NCI-H1092 (cell line): ENCODE measurements around the gene GRM5.
"Not testable (repeated sequence)": the region's sequence is repeated elsewhere in the genome, so short reads cannot be mapped to it uniquely, and the experiment has no call there.

Experiments used
- DNase-seq: peaks from one replicate; lab custom pipeline; 2025; lab: John Stamatoyannopoulos, UW

GRM5 gene

DNA sequence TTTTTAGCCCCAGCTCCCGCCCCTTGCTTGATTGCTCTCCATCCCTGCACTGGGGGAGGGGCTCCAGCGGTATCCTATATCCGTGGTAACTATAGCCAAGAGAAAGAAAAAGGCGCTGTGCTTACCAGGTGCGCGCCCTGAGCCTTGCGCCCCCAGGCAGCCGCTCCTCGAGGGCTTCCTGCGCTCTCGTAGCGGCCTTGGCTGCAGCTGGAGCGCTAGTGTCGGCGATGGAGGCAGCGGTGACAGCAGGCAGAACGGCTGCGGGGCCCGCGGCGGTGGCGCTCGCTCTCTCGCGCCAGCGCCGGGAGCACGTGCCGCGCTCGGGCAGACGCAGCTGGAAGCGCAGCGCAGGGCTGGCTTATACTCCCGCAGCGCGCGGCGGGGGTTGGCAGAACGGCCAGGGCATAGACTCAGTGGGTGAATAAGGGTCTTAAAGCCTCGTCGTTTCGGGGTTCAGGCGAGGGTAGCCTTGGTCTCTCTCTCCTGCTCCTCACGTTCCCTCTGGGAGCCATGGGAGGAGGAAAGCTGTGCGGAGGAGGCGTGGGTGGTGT lies at the start of gene GRM5:
TSS of gene GRM5 (minus strand) at position 332 of the 551 bp plus-strand sequence. CDS start 18,110 bp downstream, outside the sequence.
- not testable (repeated sequence) for DNase-seq

DNA sequence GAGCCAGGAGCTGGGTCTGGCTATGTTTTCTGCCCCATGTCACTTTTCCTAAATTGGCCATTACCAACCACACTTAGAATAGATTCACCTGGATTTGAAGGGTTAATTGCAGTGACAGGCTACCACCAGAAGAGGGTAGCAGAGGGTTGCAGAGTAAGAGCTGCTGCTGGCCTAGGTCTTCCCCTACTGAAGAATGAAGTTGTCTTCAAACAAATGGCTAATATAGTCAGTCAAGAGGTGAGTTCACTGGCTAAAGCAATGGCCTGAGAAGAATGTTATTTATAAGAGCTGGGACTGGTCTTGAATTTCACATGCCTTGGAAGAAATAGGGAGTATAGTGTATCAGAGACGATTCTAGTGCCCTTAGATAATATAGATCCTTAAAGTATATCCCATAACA lies 32.2 kb upstream of the GRM5 start:
- not testable (repeated sequence) for DNase-seq

DNA sequence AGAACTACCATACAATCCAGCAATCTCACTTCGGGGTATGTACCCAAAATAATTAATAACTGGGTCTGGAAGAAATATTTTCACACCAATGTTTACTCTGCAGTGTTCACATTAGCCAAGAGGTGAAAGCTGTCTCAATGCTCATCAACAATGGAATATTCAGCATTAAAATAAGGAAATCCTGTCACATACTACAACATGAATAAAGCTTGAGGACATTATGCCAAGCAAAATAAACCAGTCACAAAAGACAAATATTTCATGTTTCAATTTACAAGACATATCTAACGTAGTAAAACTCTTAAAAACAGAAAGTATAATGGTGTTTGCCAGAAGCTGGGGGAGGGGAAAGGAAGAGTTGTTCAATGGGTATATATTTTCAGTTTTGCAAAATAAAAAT lies 28.0 kb upstream of the GRM5 start:
- not testable (repeated sequence) for DNase-seq

DNA sequence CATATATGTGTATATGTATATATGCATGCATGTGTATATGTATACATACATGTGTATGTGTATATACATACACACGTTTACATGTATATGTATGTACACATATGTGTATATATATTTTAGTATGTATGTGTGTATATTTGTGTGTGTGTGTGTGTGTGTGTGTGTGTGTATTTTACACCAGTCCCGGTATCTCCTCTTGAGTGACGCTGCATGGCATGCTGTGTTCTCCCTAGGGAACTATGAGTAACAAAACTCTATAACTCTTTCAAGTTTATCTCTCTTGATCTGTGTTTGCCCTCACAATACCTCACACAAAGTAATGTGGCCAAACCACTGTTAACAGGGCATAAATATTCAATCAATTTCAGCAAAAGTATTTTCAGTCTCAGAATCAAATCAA lies 19.2 kb upstream of the GRM5 start:
- DNase-seq, result not testable (repeated sequence)

DNA sequence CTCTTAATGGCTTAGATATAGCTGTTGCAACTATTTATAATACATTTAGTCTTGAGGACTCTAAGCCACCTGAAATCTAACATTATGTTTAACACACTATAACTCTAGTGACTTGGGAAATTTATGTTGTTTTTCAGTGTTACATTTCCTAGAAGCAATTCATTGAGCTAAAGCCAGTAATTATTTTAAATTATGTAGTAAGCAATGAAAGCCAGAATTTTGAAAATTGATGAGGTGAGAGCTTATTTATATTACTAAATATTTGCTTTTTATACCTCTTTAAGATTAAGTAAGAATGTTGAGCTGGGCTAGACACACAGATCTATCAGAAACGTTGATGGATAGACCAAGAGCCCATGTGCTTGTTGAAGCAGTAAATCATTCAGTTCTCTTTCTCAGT lies 5.1 kb upstream of the GRM5 start:
- DNase-seq, result not testable (repeated sequence)

DNA sequence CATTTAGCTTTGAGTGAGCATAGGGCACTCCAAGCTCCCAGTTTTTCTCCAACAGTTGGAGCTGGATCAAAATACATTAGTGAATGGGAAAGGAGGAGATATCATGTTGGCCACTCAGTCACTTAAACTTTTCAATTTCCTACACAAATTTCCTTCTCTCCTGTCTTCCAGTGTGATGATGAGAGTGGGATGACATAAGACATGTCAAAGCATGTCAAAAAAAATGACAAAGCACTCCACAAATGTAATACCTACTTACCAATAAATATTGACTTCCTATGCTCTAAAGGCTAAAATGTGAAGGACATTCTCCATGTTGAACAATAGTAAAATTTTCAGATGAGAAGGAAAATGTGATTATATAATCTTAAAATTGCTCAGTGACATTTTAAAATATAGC lies 1.5 kb upstream of the GRM5 start:
- no peak for DNase-seq

DNA sequence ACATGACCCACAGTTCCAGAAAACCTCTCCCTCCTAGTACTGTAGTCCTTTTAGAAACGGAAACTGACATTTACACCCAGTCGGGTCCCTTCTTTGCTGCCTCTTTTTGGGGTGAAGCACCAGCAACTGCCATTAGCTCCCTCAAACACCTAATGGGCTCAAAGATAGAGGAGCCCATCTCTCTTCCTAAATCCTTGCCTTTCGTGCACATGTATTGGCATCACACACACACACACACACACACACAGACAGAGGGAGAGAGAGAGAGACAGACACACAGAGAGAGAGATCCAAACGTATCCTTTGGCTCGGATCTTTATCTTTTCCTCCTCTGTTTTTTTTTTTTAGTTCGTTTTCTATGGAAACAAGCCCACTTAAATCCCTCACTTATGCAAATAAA lies 716 bp downstream of the GRM5 start:
- DNase-seq, result no peak

DNA sequence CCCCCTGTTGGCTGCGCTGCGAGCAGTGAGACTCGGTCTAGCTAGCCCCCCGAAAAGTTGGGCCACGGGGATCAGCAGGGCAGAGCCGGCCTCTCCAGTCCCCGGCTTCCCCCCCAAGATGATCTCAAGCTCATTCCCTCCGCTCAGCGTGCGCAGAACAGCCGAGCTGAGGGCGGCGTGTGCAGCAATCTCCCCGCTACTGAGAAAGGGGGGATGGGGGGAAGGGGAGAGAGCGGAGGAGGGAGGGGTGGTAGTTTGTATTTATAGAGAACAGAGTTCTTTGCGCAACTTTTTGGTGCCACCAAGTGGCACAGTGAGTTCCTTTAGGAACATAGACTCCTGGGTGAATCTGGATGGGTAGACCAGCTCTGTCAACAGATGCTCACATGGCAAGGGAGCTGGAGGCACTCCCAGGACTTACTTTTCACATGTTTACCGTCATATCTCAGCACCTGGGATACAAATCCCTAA lies 2.3 kb downstream of the GRM5 start:
- DNase-seq, result not testable (repeated sequence)

DNA sequence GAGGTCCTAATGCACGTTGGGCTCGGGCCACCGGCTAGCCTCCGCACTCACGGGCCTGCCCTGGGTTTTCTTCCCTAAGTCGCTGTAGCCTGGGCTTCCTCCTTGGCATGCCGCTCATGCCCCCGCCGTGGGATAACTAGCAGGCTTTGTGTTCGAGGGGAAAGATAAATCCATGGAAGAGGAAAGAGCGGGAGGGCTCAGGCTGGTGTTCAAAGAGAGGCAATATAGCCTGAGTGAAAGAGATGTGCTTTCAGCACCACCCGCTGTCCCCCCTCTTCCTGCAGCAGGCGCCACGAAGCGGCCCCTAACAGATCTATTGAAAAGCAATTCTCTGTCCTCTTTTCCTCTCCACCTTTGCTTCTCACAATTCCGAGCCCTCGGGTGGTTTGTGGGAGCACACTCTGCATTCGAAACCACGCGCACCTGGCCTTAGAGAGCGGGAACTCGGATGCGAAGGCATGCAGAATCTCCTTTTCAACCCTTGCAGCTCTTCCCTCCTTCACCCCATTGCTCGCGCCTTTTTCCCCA lies 2.9 kb downstream of the GRM5 start:
- DNase-seq, result not testable (repeated sequence)

DNA sequence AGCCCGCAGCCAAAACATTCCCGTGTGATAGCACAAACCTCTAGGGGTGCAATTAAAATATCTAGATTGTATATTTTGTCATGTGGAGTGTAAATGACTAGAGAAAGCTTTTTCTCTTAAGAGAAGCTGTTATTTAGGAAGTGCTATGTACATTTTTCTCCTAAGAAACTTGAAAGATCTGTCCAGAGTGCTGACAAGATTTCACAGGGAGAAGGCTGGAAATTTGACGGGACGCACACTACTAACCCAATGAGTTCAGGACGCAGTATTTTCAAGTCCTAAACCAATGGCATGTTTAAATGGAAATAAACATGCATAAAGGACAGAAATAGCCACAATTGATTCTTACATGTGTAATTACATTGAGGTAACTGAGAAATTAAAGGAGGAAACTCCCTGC lies 3.9 kb downstream of the GRM5 start:
- DNase-seq, result not testable (repeated sequence)

DNA sequence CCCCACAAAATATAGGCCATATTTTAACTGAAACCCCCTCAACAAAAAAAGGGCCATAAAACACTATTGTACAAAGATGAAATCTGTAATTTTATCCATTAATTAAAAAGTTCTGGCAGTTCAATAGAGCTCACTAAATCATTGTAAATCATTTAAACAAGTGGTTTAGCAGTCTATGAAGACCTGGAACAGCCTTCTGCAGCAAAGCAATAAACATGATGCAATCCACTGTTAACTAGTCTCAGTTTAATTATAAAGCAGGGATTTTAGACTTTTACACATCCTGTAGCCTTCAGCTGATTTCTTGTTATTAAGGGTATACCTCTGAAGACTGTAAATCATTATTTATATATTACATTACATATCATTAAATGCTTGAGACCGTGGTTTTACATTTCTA lies 8.4 kb downstream of the GRM5 start:
- not testable (repeated sequence) for DNase-seq

DNA sequence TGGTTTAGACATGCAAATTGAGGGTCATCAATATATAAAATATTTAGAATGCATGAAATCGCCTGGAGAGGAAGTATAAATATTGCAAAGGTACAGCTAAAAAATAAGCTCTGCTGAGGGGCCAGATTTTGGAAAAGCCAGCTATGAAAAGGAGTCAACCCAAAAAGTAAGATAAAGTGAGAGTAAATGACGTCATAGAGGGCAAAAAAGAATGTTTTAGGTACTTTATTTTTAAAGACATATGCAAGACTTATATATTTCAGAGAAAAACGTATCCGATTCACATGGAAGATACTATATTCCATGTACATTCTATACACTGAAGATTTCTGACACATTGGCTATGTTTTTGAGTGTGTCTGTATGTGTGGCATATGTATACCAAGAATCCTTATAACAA lies 13.6 kb downstream of the GRM5 start:
- DNase-seq, result no peak

DNA sequence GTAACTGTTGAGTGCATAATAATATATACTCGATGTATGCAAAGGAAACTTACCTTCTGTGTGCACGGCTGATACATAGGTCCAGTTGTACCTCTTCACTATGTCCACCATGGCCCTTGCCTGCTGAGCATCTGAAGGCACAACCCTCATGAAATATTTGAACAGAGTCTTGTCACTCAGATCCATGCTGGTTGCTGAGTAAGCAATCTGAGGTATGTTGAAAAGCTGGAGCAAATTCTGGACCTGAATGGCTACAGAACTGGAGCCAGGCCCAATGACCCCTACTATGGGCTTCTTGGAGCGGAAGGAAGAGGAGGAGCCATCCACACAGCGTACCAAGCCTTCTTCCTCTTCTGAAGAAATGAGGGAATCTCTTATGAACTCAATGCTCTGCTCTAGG lies 18.6 kb downstream of the GRM5 start:
- DNase-seq, result not testable (repeated sequence)

DNA sequence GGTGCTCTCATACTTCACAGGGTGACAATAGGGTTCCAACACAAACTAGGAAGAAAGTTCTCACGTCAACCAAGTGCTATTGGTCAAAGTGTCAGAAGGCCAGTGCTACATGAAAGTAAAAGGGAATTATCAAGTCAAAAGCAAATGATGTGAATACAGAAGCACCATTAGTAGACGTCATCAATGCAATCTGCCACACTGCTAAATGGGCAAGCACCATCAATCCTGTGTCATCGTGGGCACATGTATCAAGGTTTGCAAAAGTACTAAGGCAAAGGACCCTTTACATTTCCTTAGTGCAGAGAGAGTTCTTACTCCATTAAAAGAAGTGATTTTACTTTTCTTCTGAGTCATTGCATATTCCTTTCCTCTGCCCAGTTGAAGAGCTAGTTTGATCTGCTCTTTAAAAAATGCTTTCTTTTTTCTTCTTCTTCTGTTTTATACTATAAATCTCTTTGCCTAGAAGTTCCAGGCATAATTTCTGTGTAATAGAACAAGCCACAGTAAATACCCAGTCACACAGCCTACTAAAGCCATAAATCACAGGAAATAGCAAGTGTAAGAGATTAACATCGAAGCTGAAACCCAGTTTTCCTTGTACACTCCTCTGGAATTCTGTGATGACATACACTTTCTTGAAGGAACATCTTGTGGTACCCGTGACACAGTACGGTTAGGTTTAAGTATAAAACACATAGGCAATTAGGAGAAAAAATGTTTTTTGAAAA lies 21.8 kb downstream of the GRM5 start:
- not testable (repeated sequence) for DNase-seq

DNA sequence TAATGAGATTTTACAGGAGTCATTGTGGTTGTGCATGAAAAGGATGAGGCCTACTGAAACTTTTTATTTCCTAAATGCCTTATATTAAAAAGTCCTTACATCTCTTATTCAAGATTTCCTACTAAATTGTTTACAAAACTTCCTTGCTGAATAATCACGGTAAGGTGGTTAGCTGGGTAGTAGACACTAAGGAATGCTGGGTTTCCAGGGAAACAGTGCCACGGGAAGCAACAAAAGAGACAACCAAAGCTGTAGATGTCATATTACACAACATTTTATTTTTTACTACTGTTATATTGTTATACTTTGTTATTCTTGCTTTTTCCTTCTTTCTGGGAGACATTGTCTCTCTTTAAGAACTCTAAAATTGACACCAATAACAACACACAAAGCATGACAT lies 36.1 kb downstream of the GRM5 start:
- not testable (repeated sequence) for DNase-seq

DNA sequence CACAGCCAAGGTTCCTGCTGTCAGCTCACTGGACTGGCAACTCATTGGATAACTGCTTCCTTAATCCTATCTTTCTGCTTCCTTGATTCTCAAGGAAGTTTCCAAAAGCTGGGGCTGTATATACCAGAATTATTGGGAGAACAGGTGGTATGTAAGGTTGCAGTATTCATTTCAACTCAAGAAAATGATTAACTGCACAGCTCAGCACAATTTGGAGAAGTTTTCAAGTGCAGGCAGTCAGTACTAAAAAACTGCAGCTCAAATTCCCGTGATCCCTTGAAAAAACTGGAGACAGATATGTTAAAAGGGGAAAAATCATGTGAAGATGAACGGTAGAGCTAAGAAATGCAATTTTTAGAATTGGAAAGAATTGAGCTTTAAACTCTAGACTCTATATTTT lies 44.4 kb downstream of the GRM5 start:
- no peak for DNase-seq

DNA sequence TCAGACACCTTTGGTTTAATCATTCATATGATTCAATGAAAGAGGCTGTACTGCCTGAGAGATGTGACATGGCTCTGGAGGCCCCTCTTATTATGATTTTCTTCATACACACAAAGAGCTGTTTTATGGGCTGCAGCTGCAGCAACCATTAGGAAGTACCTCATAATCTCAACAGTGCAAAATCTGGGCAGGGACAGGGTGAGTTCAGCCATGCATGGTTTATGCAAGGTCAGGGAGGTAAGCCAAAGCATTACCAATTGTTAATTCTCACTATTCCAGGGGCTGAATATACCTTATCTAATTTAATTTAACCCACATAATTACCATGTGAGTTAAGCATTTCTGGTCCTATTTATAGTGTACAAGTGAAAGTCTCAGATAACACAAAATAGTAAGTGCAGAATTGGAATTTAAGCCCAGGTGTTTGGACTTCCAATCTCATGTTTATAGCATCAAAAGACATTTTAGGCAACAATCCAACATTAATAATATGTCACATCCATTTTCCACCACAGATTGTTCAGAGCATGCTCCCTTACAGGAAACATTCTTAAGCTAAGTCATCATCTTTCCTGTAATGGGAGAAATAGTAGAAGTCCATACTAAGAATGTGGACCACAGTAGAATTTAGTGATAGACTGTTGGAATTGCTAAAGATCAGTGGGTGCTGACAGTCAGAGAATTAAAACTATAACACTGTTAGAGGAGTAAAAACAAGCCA lies 45.8 kb downstream of the GRM5 start:
- DNase-seq, result peak; percentile 38

DNA sequence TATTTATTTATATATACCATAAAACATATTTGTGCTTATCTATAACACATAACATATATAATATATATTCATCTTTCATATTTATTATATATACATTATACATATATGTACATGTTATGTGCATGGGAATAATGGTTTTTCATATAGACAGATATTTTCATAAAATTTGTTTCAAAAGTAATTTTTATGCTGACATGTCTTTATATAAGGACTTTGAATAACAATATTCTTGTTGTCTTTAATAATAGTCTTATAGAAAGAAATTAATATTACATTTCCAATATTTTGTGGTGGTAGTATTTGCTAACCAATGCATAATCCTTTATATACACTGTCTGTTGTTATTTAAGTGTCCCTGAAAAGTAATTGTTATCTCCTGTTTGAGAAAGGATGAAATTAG lies 49.6 kb downstream of the GRM5 start:
- no peak for DNase-seq

DNA sequence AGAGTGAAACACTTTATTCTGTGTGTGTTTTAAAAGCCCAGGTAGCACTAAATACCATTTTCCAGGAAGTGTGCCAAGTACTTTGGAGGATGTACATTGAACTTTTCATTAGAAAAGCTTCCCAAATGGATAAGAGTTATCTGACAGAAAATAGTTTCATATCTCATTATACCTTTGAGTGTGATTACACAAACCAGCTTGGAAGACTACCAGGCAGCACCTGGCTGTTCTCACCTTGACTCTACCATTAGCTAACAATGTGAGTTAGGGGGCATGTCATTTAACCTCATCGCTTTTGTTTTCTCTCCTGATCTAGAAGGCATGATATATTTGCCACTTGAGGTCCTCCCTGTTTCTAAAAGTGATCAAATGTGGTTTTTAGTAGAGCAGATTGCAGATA lies 50.2 kb downstream of the GRM5 start:
- DNase-seq, result no peak

DNA sequence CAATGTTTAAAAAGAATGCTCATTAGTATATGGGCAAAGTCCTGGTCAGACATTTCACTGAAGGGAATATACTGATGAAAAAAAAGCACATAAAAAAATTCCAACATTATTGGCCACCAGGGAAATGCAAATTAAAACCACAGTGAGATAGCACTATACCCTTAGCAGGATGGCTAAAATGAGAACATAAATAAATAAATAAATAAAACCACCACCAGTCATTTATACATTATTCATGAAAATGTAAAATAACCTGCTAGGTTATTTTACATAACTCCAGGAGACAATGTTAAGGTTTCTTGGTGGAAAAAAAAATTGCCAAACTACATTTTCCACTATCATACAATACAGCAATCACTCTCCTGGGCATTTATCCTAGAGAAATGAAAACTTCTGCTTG lies 64.9 kb downstream of the GRM5 start:
- DNase-seq, result not testable (repeated sequence)

DNA sequence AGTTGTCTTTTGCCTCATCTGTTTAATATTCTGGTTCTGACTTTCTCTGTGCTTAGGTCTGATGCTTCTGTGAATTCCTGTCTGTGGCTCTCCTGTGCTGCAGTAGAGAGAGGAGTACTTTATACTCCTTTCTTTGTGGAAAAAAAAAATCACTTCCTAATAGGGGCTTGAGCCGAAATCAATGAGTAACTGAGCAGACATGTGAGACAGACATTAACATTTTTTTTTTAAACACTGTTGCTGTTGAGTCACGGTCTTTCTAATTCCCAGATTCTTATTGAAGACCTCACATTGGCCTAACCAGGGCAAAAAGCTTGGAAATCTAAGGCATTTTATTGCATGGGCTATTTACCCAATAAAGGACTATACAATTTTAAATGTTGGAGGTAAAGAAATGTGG lies 86.1 kb downstream of the GRM5 start:
- no peak for DNase-seq

DNA sequence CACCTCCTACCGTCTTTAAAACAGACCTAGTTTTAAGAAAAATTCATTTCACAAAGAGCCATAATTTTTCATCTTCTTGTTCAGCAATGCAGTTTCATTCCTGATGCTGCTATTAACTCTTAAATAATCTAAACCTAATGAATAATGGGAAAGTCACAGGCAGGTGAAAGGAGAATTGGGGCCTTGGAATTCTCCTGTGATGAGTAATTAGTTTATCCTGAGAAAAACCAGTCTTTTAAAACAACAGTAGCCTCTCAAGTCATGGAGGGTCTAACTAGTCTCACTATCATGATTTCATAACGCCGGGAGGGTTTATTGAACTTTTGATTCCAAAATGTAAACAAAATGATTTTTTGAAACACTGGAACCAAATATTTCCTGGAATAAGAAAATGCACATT lies 86.8 kb downstream of the GRM5 start:
- DNase-seq, result not testable (repeated sequence)

DNA sequence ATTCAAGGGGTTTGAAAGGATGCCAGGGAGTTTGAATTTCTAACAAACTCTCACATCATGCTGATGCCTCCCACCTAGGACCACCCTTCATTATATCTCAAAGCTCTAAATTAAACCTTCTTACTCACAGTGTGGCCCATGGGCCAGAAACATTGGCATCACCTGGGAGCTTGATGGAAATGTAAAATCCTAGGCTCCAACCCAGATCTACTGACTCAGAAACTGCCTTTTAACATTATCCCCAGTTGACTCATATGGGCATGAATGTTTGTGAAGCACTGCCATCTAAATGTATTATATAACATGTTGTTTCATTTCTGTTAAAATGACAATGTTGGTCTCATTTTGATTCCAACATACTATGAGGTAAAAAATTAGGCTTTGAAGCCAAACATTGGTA lies 90.3 kb downstream of the GRM5 start:
- DNase-seq, result not testable (repeated sequence)
